Ovary (tissue), 9 donors: ENCODE data around the gene MYPN. TPM values are rescaled to one million over a fixed set of nuclear protein-coding genes. Genes with fewer than 3 reads are reported as not detected.

Source experiments
- DNase-seq, 5 donors: peaks; one replicate each; pipeline ENCODE4 v3.0.0-alpha.2; 2019 to 2020
- H3K27ac ChIP-seq, 2 donors: fragments of 200-600 bp; one replicate each; pipeline versions ENCODE4 v1.5.1 to v1.8.0; 2019 to 2022
- H3K27me3 ChIP-seq: fragments of 200-600 bp; one replicate; pipeline ENCODE4 v1.8.0; 2022
- H3K36me3 ChIP-seq: fragments of 200-600 bp; sonication (generic); one replicate; pipeline ENCODE4 v1.5.1; 2019
- H3K4me1 ChIP-seq: one replicate; pipeline ENCODE4 v1.8.1; 2013; ENCODE audit warnings: mild to moderate bottlenecking, moderate library complexity; ENCODE audit not compliant: insufficient read depth
- H3K4me3 ChIP-seq: fragments of 200-600 bp; sonication (generic); one replicate; pipeline ENCODE4 v1.5.1; 2017
- H3K9me3 ChIP-seq, 2 donors: fragments of 200-600 bp in 1 of 2; sonication (generic) in 1 of 2; one replicate each; pipeline versions ENCODE4 v1.5.1 to v1.8.1; 2013 to 2019; ENCODE audit warnings: mild to moderate bottlenecking in 1 of 2, moderate library complexity in 1 of 2
- CTCF ChIP-seq, 3 donors: fragments of 450-650 bp in 2 of 3; fragments of 200-600 bp in 1 of 3; IDR thresholded peaks; one replicate each; pipeline versions ENCODE4 v1.5.1 to v1.8.0; 2016 to 2022; ENCODE audit warnings: antibody characterized with exemption in 3 of 3, mild to moderate bottlenecking in 1 of 3
- EP300 ChIP-seq: sonication (generic); formaldehyde crosslinking; IDR thresholded peaks from one replicate; pipeline ENCODE4 v1.6.1; 2017; ENCODE audit warnings: antibody characterized with exemption
- POLR2A ChIP-seq: fragments of 450-650 bp; IDR thresholded peaks from one replicate; pipeline ENCODE4 v1.6.1; 2017; ENCODE audit warnings: antibody characterized with exemption, mild to moderate bottlenecking, moderate library complexity
- WGBS, 3 donors: extraction: QIAGEN DNeasy Blood & Tissue Kit in 1 of 3; methylation state at CpG; one replicate each; pipeline versions ENCODE4 v1.1.5 to v1.1.7; 2013 to 2017; 5-methylcytosine and 5-hydroxymethylcytosine counted together
- intact Hi-C, 4 donors: fragments of 100-400 bp; cut with DNase I; formaldehyde crosslinking; loops; one replicate each; pipeline versions ENCODE4 v1.11.0 to v1.15.1; 2022 to 2023
- polyA plus RNA-seq, 2 donors: library from polyadenylated mRNA; stranded (reverse); fragments of 200-250 nt in 1 of 2; fragments of 350-450 nt in 1 of 2; fragmentation: Illumina TruSeq in 1 of 2; extraction: RNeasy Lipid Tissue Mini Kit (QIAGEN cat#74804) in 1 of 2; gene quantifications; one replicate each; pipeline ENCODE4 v1.2.3, GENCODE V29; 2013 to 2014
- total RNA-seq, 7 donors: library from RNA; depleted of rRNA in 2 of 7; stranded (reverse); fragments of >200 nt in 2 of 7; fragmentation: NEBNext Ultra II Directional in 3 of 7; extraction: Animal tissue kit (Norgen Biotek cat#: 25700) in 3 of 7; gene quantifications; one replicate each; pipeline versions ENCODE4 v1.1.0 to v1.2.4, GENCODE V29; 2016 to 2023
- donor health status: DM: no; HTN: no; CAD: no; lungs with moderate emphysema.
- donor health status: DM: no; HTN: no; CAD: no.
- donor health status: Bipolar disorder and iron deficiency.
- donor health status: DM: yes; HTN: yes; CAD: no.
- donor health status: DM: no; HTN: no; CAD: no.
- donor health status: DM: yes; HTN: yes; CAD: no.

The MYPN gene
- total and polyA plus RNA-seq, 9 donors, result 0.05 to 0.18 (median 0.16) TPM; not detected in 5

GRCh38 chr10:68163735-68164134 lies 54.4 kb downstream of the MYPN start:
- intact Hi-C loops, result loop anchor here in 1 of 4 donors (5.0 kb wide), 1 partner anchor 81 kb away; no protein-coding TSS in a partner anchor
- Histone ChIP-seq H3K27ac (no peak overlapping the region), H3K9me3 (no peaks in the 10 kb centered on the region), H3K36me3 (no peaks in the 10 kb centered on the region), H3K4me1 (no peaks in the 10 kb centered on the region), H3K27me3 (no peaks in the 10 kb centered on the region), H3K4me3 (no peak overlapping the region)
- DNase-seq, result no peak
- WGBS, 3 donors, result 48 to 98% (median 94%) methylated on average over 2 of the region's 2 CpGs
- TF ChIP-seq CTCF (IDR thresholded peaks at IDR 0.05), result no peak
- TF ChIP-seq POLR2A, result no peak
- no peak for TF ChIP-seq EP300

- DNase-seq, result no peak
- H3K27ac ChIP-seq, result no peak overlapping the region
Measured at GRCh38 chr10:68165643-68166042, 56.4 kb downstream of the MYPN start.

GRCh38 chr10:68166871-68167585 lies 57.7 kb downstream of the MYPN start:
- Histone ChIP-seq H3K9me3 (no peaks in the 10 kb centered on the region), H3K4me1 (no peaks in the 10 kb centered on the region), H3K27ac (no peak overlapping the region), H3K27me3 (no peaks in the 10 kb centered on the region), H3K4me3 (no peak overlapping the region), H3K36me3 (no peaks in the 10 kb centered on the region)
- DNase-seq, result no peak
- intact Hi-C loops, result no loop called here
- 87 to 92% (median 90%) methylated on average over 3 of the region's 3 CpGs for WGBS, 3 donors
- no peak for TF ChIP-seq CTCF (IDR thresholded peaks at IDR 0.05)

More at GRCh38 chr10:68165643-68166042, 56.4 kb downstream of the MYPN start:
- no peak for TF ChIP-seq POLR2A
- no peak for TF ChIP-seq CTCF (IDR thresholded peaks at IDR 0.05)
- TF ChIP-seq EP300, result no peak
- Histone ChIP-seq H3K4me1 (no peaks in the 10 kb centered on the region), H3K27me3 (no peaks in the 10 kb centered on the region), H3K9me3 (no peaks in the 10 kb centered on the region), H3K4me3 (no peak overlapping the region), H3K36me3 (no peaks in the 10 kb centered on the region)
- 16 to 31% (median 23%) methylated on average over 3 of the region's 3 CpGs for WGBS, 3 donors
- intact Hi-C loops, result no loop called here

GRCh38 chr10:68167586-68168189 lies 58.4 kb downstream of the MYPN start:
- 94 to 96% (median 95%) methylated on average over 6 of the region's 6 CpGs for WGBS, 3 donors
- H3K4me1 ChIP-seq, result no peaks in the 10 kb centered on the region
- H3K4me3 ChIP-seq, result no peak overlapping the region
- TF ChIP-seq EP300, result no peak
- no peak for TF ChIP-seq CTCF (IDR thresholded peaks at IDR 0.05)
- no peak for TF ChIP-seq POLR2A
- intact Hi-C loops, result no loop called here
- H3K27ac ChIP-seq, result no peak overlapping the region
- no peaks in the 10 kb centered on the region for H3K9me3 ChIP-seq
- H3K27me3 ChIP-seq, result no peaks in the 10 kb centered on the region
- H3K36me3 ChIP-seq, result no peaks in the 10 kb centered on the region
- no peak for DNase-seq
